Activated CD8-positive, alpha-beta T cell treated with anti-CD3 and anti-CD28 coated beads for 36 hours (primary cell): ENCODE data around the gene CENPM. TPM values are rescaled to one million over a fixed set of nuclear protein-coding genes. Genes with fewer than 3 reads are reported as not detected.

Experiments
- ATAC-seq: fragments of 200-7000 bp; cut with Tn5 transposase; one replicate; pipeline ENCODE4 v1.10.0; 2021; ENCODE audit warnings: mild to moderate bottlenecking, moderate library complexity
- CTCF ChIA-PET: fragments of 350-600 bp; sonication (Branson Sonifier 250); formaldehyde crosslinking; loops from one replicate; lab custom pipeline; 2021; ENCODE audit warnings: antibody characterized with exemption; lab: Charles Lee
- POLR2A ChIA-PET: fragments of 350-600 bp; sonication (Branson Sonifier 250); formaldehyde crosslinking; loops from one replicate; lab custom pipeline; 2021; ENCODE audit warnings: antibody characterized with exemption; lab: Charles Lee
- DNase-seq: peaks from one replicate; pipeline ENCODE4 v3.0.0-alpha.2; 2020
- H3K27ac Mint-ChIP-seq: one replicate; pipeline ENCODE4 v1.8.0; 2021; ENCODE audit warnings: mild to moderate bottlenecking, mixed read lengths
- H3K27me3 Mint-ChIP-seq: one replicate; pipeline ENCODE4 v1.8.0; 2021; ENCODE audit warnings: mixed read lengths
- H3K36me3 Mint-ChIP-seq: one replicate; pipeline ENCODE4 v1.8.0; 2021; ENCODE audit warnings: low read depth, mixed read lengths
- H3K4me1 Mint-ChIP-seq: one replicate; pipeline ENCODE4 v1.8.0; 2021; ENCODE audit warnings: low read depth, mixed read lengths
- H3K4me3 Mint-ChIP-seq: one replicate; pipeline ENCODE4 v1.8.0; 2021; ENCODE audit warnings: mild to moderate bottlenecking, moderate library complexity, mixed read lengths
- H3K9me3 Mint-ChIP-seq: one replicate; pipeline ENCODE4 v1.8.0; 2021; ENCODE audit warnings: mixed read lengths
- CTCF ChIP-seq: fragments of 200-600 bp; IDR thresholded peaks from one replicate; pipeline ENCODE4 v1.8.0; 2022; ENCODE audit warnings: antibody characterized with exemption, mild to moderate bottlenecking
- intact Hi-C: fragments of 100-400 bp; cut with micrococcal nuclease; formaldehyde crosslinking; loops from one replicate; pipeline ENCODE4 v1.10.0; 2022
- total RNA-seq, 2 experiments: library from RNA; stranded (reverse); gene quantifications; one replicate each; pipeline ENCODE4 v1.2.3, GENCODE V29; 2021

Gene CENPM
- total RNA-seq, 2 experiments from 2014 or later = 62.5 to 63.1 TPM

GRCh38 chr22:41932353-41932752, 14.6 kb downstream of the CENPM start:
- Mint-ChIP-seq H3K4me1 (peaks cover 17% of the 10 kb centered on the region), H3K36me3 (peaks cover 8% of the 10 kb centered on the region), H3K9me3 (no peaks in the 10 kb centered on the region), H3K27ac (no peak overlapping the region), H3K27me3 (no peaks in the 10 kb centered on the region), H3K4me3 (no peak overlapping the region)
- ChIA-PET POLR2A (interaction anchor here (1.4 kb wide), 2 partner anchors 14 to 31 kb away, joined by 3 to 4 read pairs; partner anchors contain the start of gene CENPM), CTCF (no interaction called here)
- intact Hi-C loops = no loop called here
- ATAC-seq = no peak
- no peak for TF ChIP-seq CTCF
- DNase-seq = no peak

DNA sequence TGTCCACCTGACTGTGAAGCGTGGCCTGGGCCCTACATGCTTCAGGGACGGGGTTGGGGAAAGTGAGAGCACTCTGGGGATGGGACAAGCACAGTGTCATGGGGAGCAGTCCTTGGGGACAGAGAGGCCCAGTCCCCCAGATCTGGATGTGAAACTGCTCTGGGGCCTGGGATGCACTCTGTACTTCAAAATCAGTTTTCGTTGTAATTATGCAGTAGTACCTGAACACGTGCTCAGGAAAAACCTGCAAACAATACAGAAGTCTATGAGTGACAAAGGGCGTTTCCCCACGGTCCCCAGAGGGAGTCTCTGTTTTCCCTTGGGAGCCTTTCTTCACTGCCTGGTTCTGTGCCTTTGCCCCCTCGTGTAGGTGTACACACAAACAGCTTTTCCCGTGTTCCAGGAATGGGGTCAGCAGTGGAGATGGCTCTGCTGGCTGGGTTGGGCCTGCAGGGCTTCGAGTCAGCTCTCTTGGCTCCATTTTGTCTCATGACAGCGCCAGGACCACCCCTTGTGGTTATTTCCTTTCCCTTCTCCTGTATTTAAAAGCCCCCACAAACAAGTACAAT, 15.2 kb downstream of the CENPM start:
- Mint-ChIP-seq H3K27me3 (no peaks in the 10 kb centered on the region), H3K27ac (no peak overlapping the region), H3K4me3 (no peak overlapping the region), H3K36me3 (peaks cover 4% of the 10 kb centered on the region), H3K4me1 (peaks cover 20% of the 10 kb centered on the region), H3K9me3 (no peaks in the 10 kb centered on the region)
- ATAC-seq (no peak), DNase-seq (no peak)
- intact Hi-C loops = no loop called here
- POLR2A ChIA-PET = interaction anchor here (1.4 kb wide), 2 partner anchors 15 to 30 kb away, joined by 3 to 4 read pairs; partner anchors contain the start of gene CENPM
- TF ChIP-seq CTCF = no peak
- CTCF ChIA-PET = no interaction called here

DNA sequence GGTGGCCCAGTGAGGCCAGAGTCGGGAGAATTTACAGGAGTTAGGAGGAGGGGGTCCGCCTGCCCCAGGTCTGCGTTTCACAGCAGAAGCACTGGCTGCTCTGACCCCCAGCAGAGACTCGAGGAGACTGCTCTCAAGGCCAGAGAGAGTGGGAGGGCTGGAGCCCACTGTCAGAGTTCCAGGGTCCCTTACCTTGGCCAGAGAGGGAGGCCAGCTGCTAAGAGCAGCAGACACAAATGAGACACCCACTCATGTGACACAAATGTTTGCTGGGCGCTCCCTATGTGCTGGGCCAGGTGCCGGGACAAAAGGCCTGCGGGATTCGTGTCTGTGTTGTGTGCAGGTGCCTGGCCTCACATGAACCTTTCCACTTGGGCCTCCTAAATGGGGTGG, 17.5 kb downstream of the CENPM start:
- ATAC-seq = no peak
- POLR2A ChIA-PET = interaction anchor here (0.8 to 11.9 kb wide), 2 partner anchors 8 to 72 kb away, joined by 3 to 134 read pairs; no protein-coding TSS in a partner anchor
- intact Hi-C loops = no loop called here
- Mint-ChIP-seq H3K9me3 (no peaks in the 10 kb centered on the region), H3K36me3 (no peaks in the 10 kb centered on the region), H3K27ac (no peak overlapping the region), H3K27me3 (peaks cover 2% of the 10 kb centered on the region), H3K4me1 (peaks cover 27% of the 10 kb centered on the region), H3K4me3 (no peak overlapping the region)
- no peak for TF ChIP-seq CTCF
- no peak for DNase-seq
- CTCF ChIA-PET = interaction anchor here (5.6 kb wide), 1 partner anchor 9 kb away, joined by 62 read pairs; no protein-coding TSS in a partner anchor

DNA sequence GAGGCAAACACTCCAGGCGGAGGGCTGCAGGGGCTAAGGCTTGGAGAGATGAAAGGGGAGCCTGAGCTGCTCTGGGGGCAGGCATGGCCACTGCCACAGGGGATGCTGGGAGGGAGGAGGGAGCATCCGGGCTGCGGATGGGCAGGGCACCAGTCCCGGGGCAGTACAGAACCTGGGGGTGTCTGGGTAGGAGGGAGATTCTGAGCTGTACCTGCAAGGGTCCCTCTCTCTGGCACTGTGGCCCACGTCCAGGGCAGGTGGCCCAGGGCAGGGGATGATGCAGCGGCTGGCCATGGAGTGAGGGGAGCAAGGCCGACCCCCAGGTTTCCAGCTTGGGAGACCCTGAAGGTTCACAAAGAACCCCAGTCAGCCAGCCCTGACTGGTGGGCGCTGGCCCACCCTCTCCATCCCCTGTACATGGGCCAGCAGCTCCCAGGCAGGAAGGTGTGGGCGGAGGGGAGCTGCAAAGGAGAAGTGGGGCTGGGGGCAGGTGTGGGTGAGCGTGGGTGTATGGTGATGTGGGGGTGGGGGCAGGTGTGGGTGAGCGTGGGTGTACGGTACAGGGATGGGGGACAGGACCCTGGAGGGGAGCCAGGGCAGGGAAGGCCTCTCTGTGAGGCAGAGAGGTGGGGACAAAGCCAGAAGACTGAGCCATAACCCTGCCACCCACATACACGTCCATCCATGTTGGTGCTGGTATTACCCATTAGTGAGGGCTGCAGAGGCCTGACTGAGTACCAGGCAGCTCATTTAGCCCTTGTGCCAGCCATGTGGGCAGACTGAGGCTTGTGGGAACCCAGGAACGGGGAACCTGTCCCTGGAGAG, 18.1 kb downstream of the CENPM start:
- Mint-ChIP-seq H3K27me3 (peaks cover 2% of the 10 kb centered on the region), H3K9me3 (no peaks in the 10 kb centered on the region), H3K4me1 (peaks cover 27% of the 10 kb centered on the region), H3K27ac (no peak overlapping the region), H3K4me3 (no peak overlapping the region), H3K36me3 (no peaks in the 10 kb centered on the region)
- POLR2A ChIA-PET = interaction anchor here (0.7 to 11.9 kb wide), 7 partner anchors 9 to 231 kb away, joined by 3 to 134 read pairs (median 3); partner anchors contain the start of gene CENPM
- intact Hi-C loops = no loop called here
- CTCF ChIA-PET = interaction anchor here (5.6 kb wide), 1 partner anchor 10 kb away, joined by 62 read pairs; no protein-coding TSS in a partner anchor
- no peak for TF ChIP-seq CTCF
- DNase-seq (no peak), ATAC-seq (no peak)
